A673 (cell line): ENCODE results near the gene GLCE. TPM values are rescaled to one million over a fixed set of nuclear protein-coding genes. Genes with fewer than 3 reads are reported as not detected.
"Not testable (repeated sequence)": the region's sequence is repeated elsewhere in the genome, so short reads cannot be mapped to it uniquely, and the experiment has no call there.

Source experiments
- BruUV-seq: library from RNA; stranded (reverse); fragments of 400-500 nt; replicated peaks from 2 replicates; lab custom pipeline; 2021; lab: Mats Ljungman, UMichigan
- CTCF ChIA-PET: fragments of 300-600 bp; sonication (Branson Sonifier 250); formaldehyde crosslinking; loops from one replicate; lab custom pipeline; 2022; ENCODE audit warnings: antibody characterized with exemption; lab: Charles Lee
- POLR2A ChIA-PET: fragments of 300-600 bp; sonication (Branson Sonifier 250); formaldehyde crosslinking; loops from one replicate; lab custom pipeline; 2022; ENCODE audit warnings: antibody characterized with exemption; ENCODE audit not compliant: low non-redundant PET; lab: Charles Lee
- DNase-seq: peaks from one replicate; pipeline ENCODE4 v3.0.0-alpha.2; 2015; ENCODE audit warnings: low spot score
- H3K27ac ChIP-seq: fragments of 200-600 bp; sonication (generic); 2 replicates; pipeline ENCODE4 v1.5.1; 2016; ENCODE audit warnings: mixed run types, low read depth, mild to moderate bottlenecking, mixed read lengths, antibody characterized with exemption, low read length; ENCODE audit not compliant: poor library complexity, severe bottlenecking
- H3K27me3 ChIP-seq: fragments of 200-600 bp; sonication (generic); replicated peaks from 2 replicates; pipeline ENCODE4 v1.6.1; 2017; ENCODE audit warnings: mixed run types, low read depth, mild to moderate bottlenecking, mixed read lengths, antibody characterized with exemption, low read length; ENCODE audit not compliant: insufficient read depth, poor library complexity
- H3K36me3 ChIP-seq: fragments of 200-600 bp; sonication (generic); 2 replicates; pipeline ENCODE4 v1.6.1; 2016; ENCODE audit warnings: mixed run types, mild to moderate bottlenecking, mixed read lengths, antibody characterized with exemption, low read length; ENCODE audit not compliant: insufficient read depth, poor library complexity, severe bottlenecking
- H3K4me1 ChIP-seq: fragments of 200-600 bp; sonication (generic); 2 replicates; pipeline ENCODE4 v1.6.1; 2017; ENCODE audit warnings: mixed run types, mild to moderate bottlenecking, mixed read lengths, antibody characterized with exemption, low read length; ENCODE audit not compliant: insufficient read depth, poor library complexity, severe bottlenecking
- H3K4me3 ChIP-seq: fragments of 200-600 bp; sonication (generic); 2 replicates; pipeline ENCODE4 v1.5.1; 2016; ENCODE audit warnings: low read depth, mixed run types, mild to moderate bottlenecking, mixed read lengths, low read length; ENCODE audit not compliant: poor library complexity, severe bottlenecking
- H3K9me3 ChIP-seq: fragments of 200-600 bp; sonication (generic); 2 replicates; pipeline ENCODE4 v1.6.1; 2016; ENCODE audit warnings: mixed run types, low read depth, mild to moderate bottlenecking, mixed read lengths, antibody characterized with exemption, low read length; ENCODE audit not compliant: poor library complexity, severe bottlenecking
- EZH2 ChIP-seq: fragments of 200-600 bp; sonication (generic); IDR thresholded peaks from 2 replicates; pipeline ENCODE4 v1.6.1; 2017; ENCODE audit warnings: borderline replicate concordance, low read depth, mild to moderate bottlenecking, mixed read lengths, antibody characterized with exemption, low read length; ENCODE audit not compliant: poor library complexity, severe bottlenecking
- intact Hi-C: fragments of 100-400 bp; cut with micrococcal nuclease; formaldehyde crosslinking; loops from one replicate; pipeline ENCODE4 v1.10.0; 2022; ENCODE audit not compliant: unreplicated experiment
- total RNA-seq: library from RNA; stranded (reverse); gene quantifications from 2 replicates; pipeline ENCODE4 v1.2.3, GENCODE V29; 2021
- TF ChIP-seq, protein P1 (sequence below): fragments of 300-800, 200-600 bp; sonication (generic); conservative IDR thresholded peaks from 2 replicates; pipeline ENCODE4 v1.5.1; 2017; ENCODE audit warnings: low read depth, mild to moderate bottlenecking, antibody characterized with exemption, low read length, moderate library complexity, mixed read lengths

Gene GLCE
- total RNA-seq, 1 experiment from 2014 or later: 44.6 TPM

GRCh38 chr15:69288531-69289341 is 128.3 kb downstream of the GLCE start:
- ChIA-PET POLR2A (no interaction called here), CTCF (no interaction called here)
- Histone ChIP-seq H3K36me3 (no peaks in the 10 kb centered on the region), H3K27ac (no peak overlapping the region), H3K4me3 (no peak overlapping the region), H3K9me3 (no peaks in the 10 kb centered on the region), H3K27me3 (no peaks in the 10 kb centered on the region), H3K4me1 (peaks cover 14% of the 10 kb centered on the region)
- no peak for DNase-seq
- no TSS peak for BruUV-seq
- no peak for TF ChIP-seq EZH2
- TF ChIP-seq, protein P1, sequence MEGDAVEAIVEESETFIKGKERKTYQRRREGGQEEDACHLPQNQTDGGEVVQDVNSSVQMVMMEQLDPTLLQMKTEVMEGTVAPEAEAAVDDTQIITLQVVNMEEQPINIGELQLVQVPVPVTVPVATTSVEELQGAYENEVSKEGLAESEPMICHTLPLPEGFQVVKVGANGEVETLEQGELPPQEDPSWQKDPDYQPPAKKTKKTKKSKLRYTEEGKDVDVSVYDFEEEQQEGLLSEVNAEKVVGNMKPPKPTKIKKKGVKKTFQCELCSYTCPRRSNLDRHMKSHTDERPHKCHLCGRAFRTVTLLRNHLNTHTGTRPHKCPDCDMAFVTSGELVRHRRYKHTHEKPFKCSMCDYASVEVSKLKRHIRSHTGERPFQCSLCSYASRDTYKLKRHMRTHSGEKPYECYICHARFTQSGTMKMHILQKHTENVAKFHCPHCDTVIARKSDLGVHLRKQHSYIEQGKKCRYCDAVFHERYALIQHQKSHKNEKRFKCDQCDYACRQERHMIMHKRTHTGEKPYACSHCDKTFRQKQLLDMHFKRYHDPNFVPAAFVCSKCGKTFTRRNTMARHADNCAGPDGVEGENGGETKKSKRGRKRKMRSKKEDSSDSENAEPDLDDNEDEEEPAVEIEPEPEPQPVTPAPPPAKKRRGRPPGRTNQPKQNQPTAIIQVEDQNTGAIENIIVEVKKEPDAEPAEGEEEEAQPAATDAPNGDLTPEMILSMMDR: no peak
- intact Hi-C loops: no loop called here

DNA sequence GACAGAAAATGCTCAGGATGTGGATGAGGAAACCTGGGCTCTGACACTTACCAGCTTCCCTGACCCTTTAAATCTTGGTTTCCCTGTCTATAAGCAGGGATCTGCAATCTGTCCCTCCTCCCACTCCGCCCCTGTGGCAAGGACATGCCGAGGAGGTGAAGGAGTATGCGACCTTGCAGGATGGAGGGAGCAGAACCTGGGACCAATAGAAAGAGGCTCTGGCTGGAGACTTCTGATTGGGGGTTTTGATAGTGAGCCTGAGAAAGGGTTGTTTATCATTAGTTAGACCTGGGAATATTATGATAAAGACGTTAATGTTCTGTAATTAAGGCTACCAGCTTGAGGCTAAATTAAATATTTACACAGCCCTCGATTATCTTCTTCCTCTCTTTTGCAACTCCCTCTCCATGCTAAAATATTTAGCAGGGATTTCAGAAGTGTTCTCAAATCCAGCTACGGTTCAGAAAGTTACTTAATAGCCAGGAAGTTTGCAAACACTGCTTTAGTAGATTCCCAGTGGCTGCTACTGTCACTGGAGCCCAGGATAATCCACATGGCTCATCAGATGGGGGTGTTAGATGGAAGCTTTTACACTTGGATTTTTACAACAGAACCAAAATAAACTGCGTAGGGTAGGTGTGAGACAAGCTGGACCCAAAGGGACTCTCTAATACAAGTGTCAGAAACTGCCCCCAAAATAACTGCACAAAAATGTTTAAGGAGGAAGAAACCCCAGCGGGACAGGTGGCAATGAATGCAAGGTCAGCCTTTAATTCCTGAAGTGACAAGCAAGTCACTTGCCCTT is 129.1 kb downstream of the GLCE start:
- Histone ChIP-seq H3K4me1 (peaks cover 14% of the 10 kb centered on the region), H3K27me3 (no peaks in the 10 kb centered on the region), H3K36me3 (no peaks in the 10 kb centered on the region), H3K4me3 (no peak overlapping the region), H3K9me3 (no peaks in the 10 kb centered on the region), H3K27ac (no peak overlapping the region)
- no peak for DNase-seq
- TF ChIP-seq, protein P1: no peak
- no peak for TF ChIP-seq EZH2
- POLR2A ChIA-PET: no interaction called here
- intact Hi-C loops: no loop called here
- CTCF ChIA-PET: no interaction called here
- BruUV-seq: no TSS peak

DNA sequence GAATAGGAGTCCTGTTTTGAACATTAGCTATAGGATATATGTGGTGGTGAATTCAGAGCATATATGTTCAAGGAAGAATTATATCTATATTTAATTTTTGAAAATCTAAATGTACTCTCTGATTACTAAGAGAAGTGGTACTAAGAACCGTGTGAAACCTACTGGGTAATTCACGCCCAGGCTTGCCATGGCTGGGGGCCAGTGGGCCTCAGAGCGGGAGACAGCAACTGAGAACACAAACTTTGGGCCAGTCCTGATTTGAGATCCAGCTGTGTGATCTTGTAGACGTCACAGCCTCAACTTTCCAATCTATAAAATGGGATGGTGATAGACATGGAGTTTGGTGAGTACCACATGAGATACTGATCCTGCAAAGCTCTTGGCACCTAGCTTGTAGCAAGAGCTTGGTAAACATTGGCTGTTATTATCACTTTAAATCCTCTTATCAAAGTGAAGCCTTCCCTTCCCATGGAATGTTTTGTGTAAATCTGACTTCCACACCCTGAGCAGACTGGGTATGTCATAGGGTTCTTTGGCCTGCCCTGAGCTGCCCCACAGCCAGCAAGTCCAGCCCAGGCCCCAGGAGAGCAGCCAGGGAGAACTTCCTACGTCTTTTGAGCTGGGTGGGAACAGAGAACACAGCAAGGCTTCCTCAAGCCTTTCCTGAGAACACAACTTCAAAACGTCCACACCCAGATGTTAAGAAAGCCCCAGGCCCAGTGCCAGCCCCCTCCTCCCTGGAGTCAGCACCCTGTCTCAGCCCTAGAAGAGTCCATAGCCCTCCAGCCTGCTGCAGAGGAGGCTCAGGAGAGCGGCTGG is 130.1 kb downstream of the GLCE start:
- Histone ChIP-seq H3K4me1 (peaks cover 14% of the 10 kb centered on the region), H3K4me3 (no peak overlapping the region), H3K9me3 (no peaks in the 10 kb centered on the region), H3K27ac (no peak overlapping the region), H3K27me3 (no peaks in the 10 kb centered on the region), H3K36me3 (no peaks in the 10 kb centered on the region)
- intact Hi-C loops: no loop called here
- TF ChIP-seq EZH2: no peak
- TF ChIP-seq, protein P1: no peak
- no TSS peak for BruUV-seq
- CTCF ChIA-PET: no interaction called here
- POLR2A ChIA-PET: no interaction called here
- DNase-seq: no peak

- POLR2A ChIA-PET, CTCF ChIA-PET, H3K27ac ChIP-seq, BruUV-seq, H3K9me3 ChIP-seq, H3K36me3 ChIP-seq, H3K27me3 ChIP-seq, H3K4me3 ChIP-seq, intact Hi-C loops, DNase-seq: not testable (repeated sequence)
- H3K4me1 ChIP-seq: peaks cover 14% of the 10 kb centered on the region
These were observed 131.2 kb downstream of the GLCE start for GRCh38 chr15:69291651-69292050.
